ENCODE measurements around the gene PAX8. TPM values are rescaled to one million over a fixed set of nuclear protein-coding genes. Genes with fewer than 3 reads are reported as not detected.

The PAX8 gene
- total RNA-seq, 1 donor from 2014 or later, result 2.1 TPM

GRCh38 chr2:113209011-113209645, 69.6 kb downstream of the PAX8 start:
- no peak overlapping the region for H3K4me3 Mint-ChIP-seq (ENCODE audit: unreplicated experiment)
- no peak for TF ChIP-seq CTCF (IDR thresholded peaks at IDR 0.05; ENCODE audit: unreplicated experiment)
- H3K27ac Mint-ChIP-seq (ENCODE audit: unreplicated experiment), result no peak overlapping the region

GRCh38 chr2:113208396-113208795, 70.3 kb downstream of the PAX8 start:
- no peak for DNase-seq (ENCODE audit: low spot score)
- Mint-ChIP-seq H3K36me3 (ENCODE audit: low read depth, unreplicated experiment) (no peaks in the 10 kb centered on the region), H3K4me1 (ENCODE audit: unreplicated experiment) (peaks cover 13% of the 10 kb centered on the region), H3K27ac (ENCODE audit: unreplicated experiment) (no peak overlapping the region), H3K4me3 (ENCODE audit: unreplicated experiment) (no peak overlapping the region), H3K9me3 (ENCODE audit: unreplicated experiment) (no peaks in the 10 kb centered on the region), H3K27me3 (ENCODE audit: unreplicated experiment) (peaks cover 11% of the 10 kb centered on the region)
- no peak for TF ChIP-seq CTCF (IDR thresholded peaks at IDR 0.05; ENCODE audit: unreplicated experiment)

More at GRCh38 chr2:113209011-113209645, 69.6 kb downstream of the PAX8 start:
- H3K36me3 Mint-ChIP-seq (ENCODE audit: low read depth, unreplicated experiment), result no peaks in the 10 kb centered on the region
- no peaks in the 10 kb centered on the region for H3K9me3 Mint-ChIP-seq (ENCODE audit: unreplicated experiment)
- H3K4me1 Mint-ChIP-seq (ENCODE audit: unreplicated experiment), result peaks cover 13% of the 10 kb centered on the region
- no peak for DNase-seq (ENCODE audit: low spot score)
- H3K27me3 Mint-ChIP-seq (ENCODE audit: unreplicated experiment), result peaks cover 13% of the 10 kb centered on the region

- Mint-ChIP-seq H3K9me3 (ENCODE audit: unreplicated experiment) (no peaks in the 10 kb centered on the region), H3K4me3 (ENCODE audit: unreplicated experiment) (no peak overlapping the region), H3K36me3 (ENCODE audit: low read depth, unreplicated experiment) (no peaks in the 10 kb centered on the region), H3K4me1 (ENCODE audit: unreplicated experiment) (peaks cover 9% of the 10 kb centered on the region), H3K27ac (ENCODE audit: unreplicated experiment) (no peak overlapping the region), H3K27me3 (ENCODE audit: unreplicated experiment) (peaks cover 10% of the 10 kb centered on the region)
- no peak for TF ChIP-seq CTCF (IDR thresholded peaks at IDR 0.05; ENCODE audit: unreplicated experiment)
- DNase-seq (ENCODE audit: low spot score), result no peak
Observed at GRCh38 chr2:113207021-113207420, 71.7 kb downstream of the PAX8 start.

- Mint-ChIP-seq H3K4me1 (ENCODE audit: unreplicated experiment) (peaks cover 4% of the 10 kb centered on the region), H3K27ac (ENCODE audit: unreplicated experiment) (no peak overlapping the region), H3K4me3 (ENCODE audit: unreplicated experiment) (no peak overlapping the region), H3K27me3 (ENCODE audit: unreplicated experiment) (peaks cover 8% of the 10 kb centered on the region), H3K36me3 (ENCODE audit: low read depth, unreplicated experiment) (no peaks in the 10 kb centered on the region), H3K9me3 (ENCODE audit: unreplicated experiment) (no peaks in the 10 kb centered on the region)
- DNase-seq (ENCODE audit: low spot score), result no peak
- TF ChIP-seq CTCF (IDR thresholded peaks at IDR 0.05; ENCODE audit: unreplicated experiment), result no peak
Observed at GRCh38 chr2:113206251-113206650, 72.5 kb downstream of the PAX8 start.

GRCh38 chr2:113203901-113204519, 74.7 kb downstream of the PAX8 start:
- H3K36me3 Mint-ChIP-seq (ENCODE audit: low read depth, unreplicated experiment), result no peaks in the 10 kb centered on the region
- no peak overlapping the region for H3K4me3 Mint-ChIP-seq (ENCODE audit: unreplicated experiment)
- H3K27ac Mint-ChIP-seq (ENCODE audit: unreplicated experiment), result no peak overlapping the region
- peaks cover 11% of the 10 kb centered on the region for H3K27me3 Mint-ChIP-seq (ENCODE audit: unreplicated experiment)
- H3K4me1 Mint-ChIP-seq (ENCODE audit: unreplicated experiment), result no peaks in the 10 kb centered on the region
- TF ChIP-seq CTCF (IDR thresholded peaks at IDR 0.05; ENCODE audit: unreplicated experiment), result peak; percentile 92
- H3K9me3 Mint-ChIP-seq (ENCODE audit: unreplicated experiment), result no peaks in the 10 kb centered on the region
- DNase-seq (ENCODE audit: low spot score), result peak; percentile 80

Data from endothelial cell (in vitro differentiated cells).